Ovary (tissue), 9 donors: Measurements from ENCODE around the gene DOCK4. TPM values are rescaled to one million over a fixed set of nuclear protein-coding genes. Genes with fewer than 3 reads are reported as not detected.

Experiments used
- DNase-seq, 5 donors: peaks; one replicate each; pipeline ENCODE4 v3.0.0-alpha.2; 2019 to 2020
- H3K27ac ChIP-seq, 2 donors: fragments of 200-600 bp; one replicate each; pipeline versions ENCODE4 v1.5.1 to v1.8.0; 2019 to 2022
- H3K27me3 ChIP-seq: fragments of 200-600 bp; one replicate; pipeline ENCODE4 v1.8.0; 2022
- H3K36me3 ChIP-seq: fragments of 200-600 bp; sonication (generic); one replicate; pipeline ENCODE4 v1.5.1; 2019
- H3K4me1 ChIP-seq: one replicate; pipeline ENCODE4 v1.8.1; 2013; ENCODE audit warnings: mild to moderate bottlenecking, moderate library complexity; ENCODE audit not compliant: insufficient read depth
- H3K4me3 ChIP-seq: fragments of 200-600 bp; sonication (generic); one replicate; pipeline ENCODE4 v1.5.1; 2017
- H3K9me3 ChIP-seq, 2 donors: fragments of 200-600 bp in 1 of 2; sonication (generic) in 1 of 2; one replicate each; pipeline versions ENCODE4 v1.5.1 to v1.8.1; 2013 to 2019; ENCODE audit warnings: mild to moderate bottlenecking in 1 of 2, moderate library complexity in 1 of 2
- CTCF ChIP-seq, 3 donors: fragments of 450-650 bp in 2 of 3; fragments of 200-600 bp in 1 of 3; IDR thresholded peaks; one replicate each; pipeline versions ENCODE4 v1.5.1 to v1.8.0; 2016 to 2022; ENCODE audit warnings: antibody characterized with exemption in 3 of 3, mild to moderate bottlenecking in 1 of 3
- EP300 ChIP-seq: sonication (generic); formaldehyde crosslinking; IDR thresholded peaks from one replicate; pipeline ENCODE4 v1.6.1; 2017; ENCODE audit warnings: antibody characterized with exemption
- POLR2A ChIP-seq: fragments of 450-650 bp; IDR thresholded peaks from one replicate; pipeline ENCODE4 v1.6.1; 2017; ENCODE audit warnings: antibody characterized with exemption, mild to moderate bottlenecking, moderate library complexity
- WGBS, 3 donors: extraction: QIAGEN DNeasy Blood & Tissue Kit in 1 of 3; methylation state at CpG; one replicate each; pipeline versions ENCODE4 v1.1.5 to v1.1.7; 2013 to 2017; 5-methylcytosine and 5-hydroxymethylcytosine counted together
- intact Hi-C, 4 donors: fragments of 100-400 bp; cut with DNase I; formaldehyde crosslinking; loops; one replicate each; pipeline versions ENCODE4 v1.11.0 to v1.15.1; 2022 to 2023
- polyA plus RNA-seq, 2 donors: library from polyadenylated mRNA; stranded (reverse); fragments of 200-250 nt in 1 of 2; fragments of 350-450 nt in 1 of 2; fragmentation: Illumina TruSeq in 1 of 2; extraction: RNeasy Lipid Tissue Mini Kit (QIAGEN cat#74804) in 1 of 2; gene quantifications; one replicate each; pipeline ENCODE4 v1.2.3, GENCODE V29; 2013 to 2014
- total RNA-seq, 7 donors: library from RNA; depleted of rRNA in 2 of 7; stranded (reverse); fragments of >200 nt in 2 of 7; fragmentation: NEBNext Ultra II Directional in 3 of 7; extraction: Animal tissue kit (Norgen Biotek cat#: 25700) in 3 of 7; gene quantifications; one replicate each; pipeline versions ENCODE4 v1.1.0 to v1.2.4, GENCODE V29; 2016 to 2023
- donor health status: DM: no; HTN: no; CAD: no; lungs with moderate emphysema.
- donor health status: DM: no; HTN: no; CAD: no.
- donor health status: Bipolar disorder and iron deficiency.
- donor health status: DM: yes; HTN: yes; CAD: no.
- donor health status: DM: no; HTN: no; CAD: no.
- donor health status: DM: yes; HTN: yes; CAD: no.

Gene DOCK4
- total and polyA plus RNA-seq, 9 donors: 9.5 to 39.7 (median 27.3) TPM

- WGBS, 3 donors: 95% methylated on average over 2 of the region's 2 CpGs
- H3K9me3 ChIP-seq: no peaks in the 10 kb centered on the region
- H3K36me3 ChIP-seq: no peaks in the 10 kb centered on the region
- peaks cover 5% of the 10 kb centered on the region for H3K4me1 ChIP-seq
- no peak overlapping the region for H3K4me3 ChIP-seq
- intact Hi-C loops: no loop called here
- H3K27ac ChIP-seq: no peak overlapping the region
- no peak for DNase-seq
- no peak for TF ChIP-seq POLR2A
- TF ChIP-seq CTCF (IDR thresholded peaks at IDR 0.05): no peak
- no peak for TF ChIP-seq EP300
- no peaks in the 10 kb centered on the region for H3K27me3 ChIP-seq
These were observed 200.1 kb downstream of the DOCK4 start for GRCh38 chr7:112006071-112006470.

- Histone ChIP-seq H3K36me3 (no peaks in the 10 kb centered on the region), H3K9me3 (no peaks in the 10 kb centered on the region), H3K4me3 (no peak overlapping the region), H3K27me3 (no peaks in the 10 kb centered on the region), H3K4me1 (peaks cover 1% of the 10 kb centered on the region), H3K27ac (no peak overlapping the region)
- 17 to 23% (median 18%) methylated on average over 1 of the region's 1 CpG for WGBS, 3 donors
- intact Hi-C loops: no loop called here
- DNase-seq: no peak
- no peak for TF ChIP-seq POLR2A
- no peak for TF ChIP-seq CTCF (IDR thresholded peaks at IDR 0.05)
- no peak for TF ChIP-seq EP300
These were observed 200.9 kb downstream of the DOCK4 start for GRCh38 chr7:112005205-112005775.

DNA sequence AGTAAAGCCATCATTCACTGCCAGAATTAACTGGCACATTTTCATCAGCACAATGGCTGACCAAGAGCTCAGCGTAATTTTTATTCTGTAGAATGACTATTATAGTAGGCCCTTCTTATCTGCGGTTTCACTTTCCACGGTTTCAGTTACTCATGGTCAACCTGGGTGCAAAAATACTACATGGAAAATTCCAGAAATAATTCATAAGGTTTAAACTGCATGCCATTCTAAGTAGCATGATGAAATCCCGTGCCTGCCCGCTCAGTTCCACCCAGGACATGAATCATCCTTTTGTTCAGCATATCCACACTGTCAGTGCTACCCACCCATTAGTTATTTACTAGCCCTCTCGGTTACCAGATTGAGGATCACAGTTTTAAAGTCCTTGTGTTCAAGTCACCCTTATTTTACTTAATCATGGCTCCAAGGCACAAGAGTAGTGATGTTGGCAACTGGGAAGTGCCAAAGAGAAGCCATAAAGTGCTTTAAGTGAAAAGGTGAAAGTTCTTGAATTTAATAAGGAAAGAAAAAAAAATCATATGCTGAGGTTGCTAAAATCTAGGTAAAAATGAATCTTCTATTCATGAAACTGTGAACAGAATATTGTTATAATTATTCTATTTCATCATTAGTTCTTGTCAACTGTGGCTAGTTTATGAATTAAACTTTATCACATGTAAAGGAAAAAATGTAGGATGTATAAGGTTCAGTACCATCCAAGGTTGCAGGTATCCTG lies 204.9 kb downstream of the DOCK4 start:
- DNase-seq: no peak
- WGBS, 3 donors: 92 to 93% (median 92%) methylated on average over 6 of the region's 6 CpGs
- Histone ChIP-seq H3K9me3 (no peaks in the 10 kb centered on the region), H3K36me3 (no peaks in the 10 kb centered on the region), H3K27ac (no peak overlapping the region), H3K4me3 (no peak overlapping the region), H3K27me3 (no peaks in the 10 kb centered on the region), H3K4me1 (peaks cover 1% of the 10 kb centered on the region)
- TF ChIP-seq POLR2A (no peak), CTCF (IDR thresholded peaks at IDR 0.05) (no peak), EP300 (no peak)
- intact Hi-C loops: no loop called here

DNA sequence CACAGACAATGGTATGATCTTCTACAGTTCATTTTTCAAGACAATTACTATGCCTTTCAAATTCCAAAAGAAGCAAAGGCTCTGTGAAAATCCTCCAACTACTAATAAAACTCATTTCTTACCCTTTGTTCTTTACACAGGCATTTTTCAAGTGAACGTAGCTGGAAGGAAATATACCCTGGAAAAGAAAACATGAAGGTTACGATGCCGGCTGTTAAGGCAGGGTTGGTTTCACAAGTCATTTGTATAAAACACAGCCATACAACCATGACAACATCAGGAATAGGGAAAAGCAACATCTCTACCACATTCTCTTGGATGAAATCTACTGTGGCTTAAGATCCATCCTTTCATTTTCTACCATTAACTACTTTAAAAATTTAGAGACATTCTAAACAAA lies 207.9 kb downstream of the DOCK4 start:
- Histone ChIP-seq H3K9me3 (no peaks in the 10 kb centered on the region), H3K36me3 (no peaks in the 10 kb centered on the region), H3K4me1 (no peaks in the 10 kb centered on the region), H3K27me3 (no peaks in the 10 kb centered on the region), H3K27ac (no peak overlapping the region), H3K4me3 (no peak overlapping the region)
- TF ChIP-seq CTCF (IDR thresholded peaks at IDR 0.05) (no peak), EP300 (no peak), POLR2A (no peak)
- no peak for DNase-seq
- intact Hi-C loops: no loop called here
- 70 to 92% (median 81%) methylated on average over 3 of the region's 3 CpGs for WGBS, 3 donors
